ENCODE results near the gene POLR2F.

DNA sequence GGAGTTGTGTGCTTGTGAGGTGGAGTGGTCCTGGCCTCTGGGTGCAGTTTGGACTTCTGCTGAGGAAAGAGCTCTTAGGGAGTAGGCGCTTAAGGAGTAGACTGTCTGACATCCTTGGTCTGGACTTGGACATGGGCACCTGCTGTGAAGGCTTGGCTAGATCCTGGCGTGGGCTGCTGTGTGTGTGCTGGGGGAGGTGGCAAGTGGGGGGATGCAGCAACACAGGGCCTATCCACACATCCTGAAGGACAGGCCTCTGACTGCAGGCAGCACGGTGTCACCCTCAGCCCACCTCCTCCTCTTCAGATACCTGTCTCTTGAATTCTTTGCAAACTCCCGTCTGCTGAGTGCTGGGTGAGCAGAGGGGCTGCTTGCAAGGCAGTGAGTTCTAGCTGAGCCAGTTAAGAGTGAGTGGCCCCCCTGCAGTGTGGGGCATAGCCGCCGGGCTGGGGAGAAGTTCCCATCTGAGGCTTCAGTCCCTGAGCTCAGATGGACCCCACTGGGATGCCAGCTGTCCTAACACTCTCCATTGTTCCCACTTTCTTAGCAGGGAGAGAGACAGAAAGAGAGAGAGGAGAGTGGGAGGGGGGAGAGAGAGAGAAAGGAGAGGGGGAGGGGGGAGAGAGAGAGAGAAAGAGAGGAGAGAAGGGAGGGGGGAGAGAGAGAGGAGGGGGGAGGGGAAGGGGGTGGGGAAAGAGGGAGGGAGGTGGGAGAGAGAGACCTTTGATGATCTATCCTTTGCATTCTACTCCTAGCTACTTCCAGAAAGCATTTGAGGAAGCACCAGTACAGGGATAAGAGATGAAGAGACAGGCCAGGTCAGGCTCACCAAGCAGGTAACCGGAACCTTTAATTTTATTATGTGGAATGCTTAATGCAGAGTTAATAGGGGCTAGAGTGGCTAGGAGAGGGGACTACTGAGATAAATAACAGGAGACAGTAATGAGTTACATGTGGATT lies 18.3 kb downstream of the POLR2F start:
- no peak for TF ChIP-seq POLR2A (IDR thresholded peaks at IDR 0.05)
- TF ChIP-seq, protein P1, sequence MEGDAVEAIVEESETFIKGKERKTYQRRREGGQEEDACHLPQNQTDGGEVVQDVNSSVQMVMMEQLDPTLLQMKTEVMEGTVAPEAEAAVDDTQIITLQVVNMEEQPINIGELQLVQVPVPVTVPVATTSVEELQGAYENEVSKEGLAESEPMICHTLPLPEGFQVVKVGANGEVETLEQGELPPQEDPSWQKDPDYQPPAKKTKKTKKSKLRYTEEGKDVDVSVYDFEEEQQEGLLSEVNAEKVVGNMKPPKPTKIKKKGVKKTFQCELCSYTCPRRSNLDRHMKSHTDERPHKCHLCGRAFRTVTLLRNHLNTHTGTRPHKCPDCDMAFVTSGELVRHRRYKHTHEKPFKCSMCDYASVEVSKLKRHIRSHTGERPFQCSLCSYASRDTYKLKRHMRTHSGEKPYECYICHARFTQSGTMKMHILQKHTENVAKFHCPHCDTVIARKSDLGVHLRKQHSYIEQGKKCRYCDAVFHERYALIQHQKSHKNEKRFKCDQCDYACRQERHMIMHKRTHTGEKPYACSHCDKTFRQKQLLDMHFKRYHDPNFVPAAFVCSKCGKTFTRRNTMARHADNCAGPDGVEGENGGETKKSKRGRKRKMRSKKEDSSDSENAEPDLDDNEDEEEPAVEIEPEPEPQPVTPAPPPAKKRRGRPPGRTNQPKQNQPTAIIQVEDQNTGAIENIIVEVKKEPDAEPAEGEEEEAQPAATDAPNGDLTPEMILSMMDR (IDR thresholded peaks at IDR 0.05), result no peak
- no peak for TF ChIP-seq POLR2AphosphoS5 (IDR thresholded peaks at IDR 0.05)
- TF ChIP-seq EP300 (IDR thresholded peaks at IDR 0.05), result no peak
